Heart right ventricle (tissue), 16 donors: Measurements from ENCODE around the gene CKS1B. TPM values are rescaled to one million over a fixed set of nuclear protein-coding genes. Genes with fewer than 3 reads are reported as not detected.

Experiments
- ATAC-seq, 8 donors: fragments of 200-7000 bp; cut with Tn5 transposase; one replicate each; pipeline ENCODE4 v1.9.1; 2020; ENCODE audit warnings: mild to moderate bottlenecking in 8 of 8, moderate library complexity in 8 of 8, moderate number of reproducible peaks in 1 of 8
- DNase-seq, 2 donors: peaks; one replicate each; pipeline ENCODE4 v3.0.0-alpha.2; 2020
- H3K27ac ChIP-seq, 10 donors: fragments of 200-600 bp; sonication (generic) in 2 of 10; one replicate each; pipeline versions ENCODE4 v1.5.0 to v1.8.0; 2020 to 2022; ENCODE audit warnings: mild to moderate bottlenecking in 3 of 10
- H3K27me3 ChIP-seq, 7 donors: fragments of 200-600 bp; one replicate each; pipeline ENCODE4 v1.8.0; 2021 to 2022; ENCODE audit warnings: mild to moderate bottlenecking in 2 of 7
- H3K36me3 ChIP-seq, 9 donors: fragments of 200-600 bp; sonication (generic) in 1 of 9; one replicate each; pipeline versions ENCODE4 v1.5.0 to v1.8.0; 2020 to 2022; ENCODE audit warnings: mild to moderate bottlenecking in 2 of 9
- H3K4me1 ChIP-seq, 9 donors: fragments of 200-600 bp; sonication (generic) in 1 of 9; one replicate each; pipeline versions ENCODE4 v1.5.0 to v1.8.0; 2020 to 2022; ENCODE audit warnings: mild to moderate bottlenecking in 4 of 9
- H3K4me3 ChIP-seq, 10 donors: fragments of 200-600 bp; sonication (generic) in 2 of 10; one replicate each; pipeline versions ENCODE4 v1.5.0 to v1.8.0; 2020 to 2022; ENCODE audit warnings: mild to moderate bottlenecking in 7 of 10, moderate library complexity in 2 of 10
- H3K9me3 ChIP-seq, 11 donors: fragments of 200-600 bp in 10 of 11; sonication (generic) in 2 of 11; one replicate each; pipeline versions ENCODE4 v1.5.0 to v1.8.0; 2013 to 2022; ENCODE audit warnings: mild to moderate bottlenecking in 2 of 11, control low read depth in 1 of 11, moderate library complexity in 1 of 11
- CTCF ChIP-seq, 9 donors: fragments of 200-600 bp; sonication (generic) in 2 of 9; IDR thresholded peaks; one replicate each; pipeline versions ENCODE4 v1.5.0 to v1.8.0; 2021 to 2022; ENCODE audit warnings: antibody characterized with exemption in 9 of 9, mild to moderate bottlenecking in 5 of 9, moderate library complexity in 1 of 9
- WGBS, 2 donors: extraction: QIAGEN DNeasy Blood & Tissue Kit; methylation state at CpG; one replicate each; pipeline ENCODE4 v1.1.7; 2013; ENCODE audit warnings: inconsistent platforms in 1 of 2; 5-methylcytosine and 5-hydroxymethylcytosine counted together
- intact Hi-C, 10 donors: fragments of 100-400 bp; cut with DNase I; formaldehyde crosslinking; loops; one replicate each; pipeline versions ENCODE4 v1.11.1 to v1.14.2; 2022
- polyA plus RNA-seq, 2 donors: library from polyadenylated mRNA; stranded (reverse); fragments of 200-250 nt; gene quantifications; one replicate each; pipeline ENCODE4 v1.2.3, GENCODE V29; 2013
- total RNA-seq, 10 donors: library from RNA; stranded (reverse); fragmentation: NEBNext Ultra II Directional in 3 of 10; extraction: Animal tissue kit (Norgen Biotek cat#: 25700) in 3 of 10; gene quantifications; one replicate each; pipeline versions ENCODE4 v1.2.1 to v1.2.4, GENCODE V29; 2021 to 2023
- donor health status: Arrhythmogenic right ventricular cardiomyopathy.
- donor health status: ischemic (EF 13 %, LVEDD 7.1; RV severe dilation, severe dysfunction).
- donor health status: healthy with polysubstance abuse.
- donor health status: DM: no; HTN: yes; CAD: no.
- donor health status: DM: no; HTN: no; CAD: no.
- donor health status: ischemic (EF 25% LVEDD 6.9; RV normal size, moderate dysfunction).
- donor health status: ischemic (EF 25% LVEDD 5.7; RV mildly dilated, moderate dysfunction).
- donor health status: healthy.
- donor health status: DM: yes; HTN: yes; CAD: no.
- donor health status: Ischemic cardiomyopathy.
- donor health status: ischemic (EF 35%, LVEDD 5.7; RV mildly dilated, moderate dysfunction).
- donor health status: nonischemic (EF 11% LVEDD 7.7; RV severe dilation, severe dysfunction).
- donor health status: DM: yes; HTN: yes; CAD: no.
- donor health status: PGD.
- donor health status: ischemic (EF 29% LVEDD 5.4; RV normal size, mild dysfunction).
- donor health status: nonischemic (EF 23%, LVEDD 6.1; RV moderate dilation, normal function).

Gene CKS1B
- total and polyA plus RNA-seq, 12 donors: 4.6 to 36.7 (median 17.5) TPM

GRCh38 chr1:154962795-154963330 is 11.6 kb upstream of the CKS1B start:
- ATAC-seq (no peak), DNase-seq (no peak)
- WGBS, 2 donors: 63 to 72% methylated on average over 6 of the region's 6 CpGs
- H3K4me1 ChIP-seq: peaks cover 12 to 51% (median 37%) of the 10 kb centered on the region in 9 donors
- intact Hi-C loops: loop anchor here in 7 of 10 donors (5.0 kb wide), 3 partner anchors 34 to 54 kb away; partner anchors contain the start of gene ZBTB7B (in 1 of the 7)
- no peaks in the 10 kb centered on the region for H3K9me3 ChIP-seq
- peak overlapping the region in 8 of 10 donors; percentile 96 to 100 (median 98) for H3K27ac ChIP-seq
- peaks cover 0 to 73% (median 56%) of the 10 kb centered on the region in 9 donors for H3K36me3 ChIP-seq
- H3K4me3 ChIP-seq: peak overlapping the region in 8 of 10 donors; percentile 81 to 99 (median 90)
- TF ChIP-seq CTCF (IDR thresholded peaks at IDR 0.05): no peak
- no peaks in the 10 kb centered on the region for H3K27me3 ChIP-seq

GRCh38 chr1:154963643-154964042 is 10.8 kb upstream of the CKS1B start:
- no peak for ATAC-seq
- Histone ChIP-seq H3K36me3 (peaks cover 0 to 74% (median 57%) of the 10 kb centered on the region in 9 donors), H3K9me3 (no peaks in the 10 kb centered on the region)

GRCh38 chr1:154964359-154964758 is 10.1 kb upstream of the CKS1B start:
- Histone ChIP-seq H3K36me3 (peaks cover 0 to 74% (median 52%) of the 10 kb centered on the region in 9 donors), H3K4me3 (no peak overlapping the region), H3K4me1 (peaks cover 12 to 59% (median 51%) of the 10 kb centered on the region in 9 donors), H3K27ac (no peak overlapping the region), H3K9me3 (no peaks in the 10 kb centered on the region), H3K27me3 (no peaks in the 10 kb centered on the region)
- 91 to 96% methylated on average over 6 of the region's 6 CpGs for WGBS, 2 donors
- DNase-seq (no peak), ATAC-seq (no peak)
- intact Hi-C loops: loop anchor here in 7 of 10 donors (5.0 kb wide), 3 partner anchors 33 to 53 kb away; partner anchors contain the start of gene ZBTB7B (in 1 of the 7)
- no peak for TF ChIP-seq CTCF (IDR thresholded peaks at IDR 0.05)

More at GRCh38 chr1:154963643-154964042, 10.8 kb upstream of the CKS1B start:
- peaks cover 12 to 56% (median 44%) of the 10 kb centered on the region in 9 donors for H3K4me1 ChIP-seq
- H3K27me3 ChIP-seq: no peaks in the 10 kb centered on the region
- H3K4me3 ChIP-seq: no peak overlapping the region
- TF ChIP-seq CTCF (IDR thresholded peaks at IDR 0.05): no peak
- DNase-seq: no peak
- WGBS, 2 donors: 82 to 83% methylated on average over 8 of the region's 8 CpGs
- intact Hi-C loops: loop anchor here in 7 of 10 donors (5.0 kb wide), 3 partner anchors 34 to 54 kb away; partner anchors contain the start of gene ZBTB7B (in 1 of the 7)
- H3K27ac ChIP-seq: no peak overlapping the region

- peaks cover 0 to 69% (median 49%) of the 10 kb centered on the region in 9 donors for H3K36me3 ChIP-seq
- DNase-seq: no peak
- no peak for ATAC-seq
- intact Hi-C loops: loop anchor here in 1 of 10 donors (5.0 kb wide), 1 partner anchor 51 kb away; no protein-coding TSS in a partner anchor
- H3K4me1 ChIP-seq: peaks cover 22 to 62% (median 58%) of the 10 kb centered on the region in 9 donors
- H3K4me3 ChIP-seq: no peak overlapping the region
- peak overlapping the region in 5 of 10 donors; percentile 26 to 97 (median 75) for H3K27ac ChIP-seq
- no peaks in the 10 kb centered on the region for H3K27me3 ChIP-seq
- no peak for TF ChIP-seq CTCF (IDR thresholded peaks at IDR 0.05)
- 90% methylated on average over 7 of the region's 7 CpGs for WGBS, 2 donors
- H3K9me3 ChIP-seq: no peaks in the 10 kb centered on the region
These were observed 8.4 kb upstream of the CKS1B start for GRCh38 chr1:154966111-154966510.
